Measurements from ENCODE around the gene NCBP1.
A peak's percentile ranks its signal among the peaks of the same experiment; 100 is the strongest.

Gene NCBP1

DNA sequence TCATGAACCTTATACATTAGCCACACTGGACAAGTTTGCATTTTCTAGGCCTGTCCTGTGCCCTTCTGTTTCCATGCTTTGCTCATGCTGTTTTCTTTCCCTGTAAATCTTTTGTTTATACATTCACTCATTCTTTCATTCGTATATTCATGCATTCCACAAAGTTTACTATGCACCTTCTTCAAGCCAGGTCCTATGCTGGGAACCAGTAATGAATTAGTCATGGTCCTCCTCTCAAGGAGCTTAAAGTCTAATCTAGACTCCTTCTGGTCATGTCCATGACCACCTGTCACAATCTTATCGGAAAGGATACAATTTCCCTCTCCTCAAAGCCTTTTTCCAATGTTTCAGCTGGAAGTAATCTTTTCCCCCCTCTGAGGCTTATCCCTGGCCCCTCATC is 72.6 kb downstream of the NCBP1 start:
- no peak for DNase-seq (ENCODE audit: low spot score)
- in situ Hi-C loops (cut with MboI; ENCODE audit: low pct_unique_long_range_greater_than_20kb, low sequenced_read_pairs, unreplicated experiment) = no loop called here
- TF ChIP-seq CTCF (IDR thresholded peaks at IDR 0.05; ENCODE audit: extremely low read depth, insufficient read depth, missing control alignments) = no peak

GRCh38 chr9:97710356-97711222 is 77.0 kb downstream of the NCBP1 start:
- in situ Hi-C loops (cut with MboI; ENCODE audit: low pct_unique_long_range_greater_than_20kb, low sequenced_read_pairs, unreplicated experiment) = no loop called here
- peak; percentile 77 for DNase-seq (ENCODE audit: low spot score)
- TF ChIP-seq CTCF (IDR thresholded peaks at IDR 0.05; ENCODE audit: extremely low read depth, insufficient read depth, missing control alignments) = peak; percentile 84

DNA sequence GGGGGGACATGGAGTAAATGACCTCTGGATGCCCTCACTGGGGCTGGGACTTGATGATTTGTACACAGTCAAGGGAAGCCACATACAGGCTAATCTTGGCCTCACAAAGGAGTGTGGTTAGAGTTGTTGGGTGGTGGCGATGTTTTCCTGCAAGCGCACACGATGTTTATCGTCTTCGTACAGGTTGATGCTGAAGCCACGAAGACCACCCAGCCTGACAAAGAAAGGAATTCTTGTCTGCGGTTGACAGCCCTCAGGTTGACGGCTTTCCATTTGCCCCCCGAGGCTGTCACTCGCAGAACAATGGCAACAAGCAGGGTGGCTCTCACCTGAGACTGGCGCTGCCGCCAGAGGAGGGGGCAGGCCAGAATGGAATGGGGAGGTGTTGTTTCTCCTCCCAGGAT is 77.6 kb downstream of the NCBP1 start:
- in situ Hi-C loops (cut with MboI; ENCODE audit: low pct_unique_long_range_greater_than_20kb, low sequenced_read_pairs, unreplicated experiment) = no loop called here
- DNase-seq (ENCODE audit: low spot score) = no peak
- TF ChIP-seq CTCF (IDR thresholded peaks at IDR 0.05; ENCODE audit: extremely low read depth, insufficient read depth, missing control alignments) = no peak

DNA sequence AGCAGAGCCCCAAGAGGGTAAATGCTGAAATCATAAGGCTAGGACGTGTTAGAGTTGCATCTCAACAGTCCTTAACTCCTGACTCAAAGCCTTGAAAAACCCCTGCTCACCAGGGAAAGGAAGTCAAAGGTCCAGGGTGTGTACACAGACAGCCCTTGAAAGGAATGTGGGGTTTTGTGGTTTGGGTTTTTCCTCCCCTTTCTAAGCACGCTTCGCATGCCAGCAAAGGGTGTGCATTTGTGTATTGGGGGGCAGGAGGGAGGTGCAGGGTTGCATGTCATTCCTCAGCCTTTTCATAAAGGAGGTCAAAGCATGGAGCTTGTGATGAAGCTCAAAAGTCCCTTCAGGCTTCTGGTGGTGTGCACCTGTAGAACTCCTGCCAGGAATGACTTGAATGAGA is 80.8 kb downstream of the NCBP1 start:
- DNase-seq (ENCODE audit: low spot score) = no peak
- no peak for TF ChIP-seq CTCF (IDR thresholded peaks at IDR 0.05; ENCODE audit: extremely low read depth, insufficient read depth, missing control alignments)
- in situ Hi-C loops (cut with MboI; ENCODE audit: low pct_unique_long_range_greater_than_20kb, low sequenced_read_pairs, unreplicated experiment) = no loop called here

- in situ Hi-C loops (cut with MboI; ENCODE audit: low pct_unique_long_range_greater_than_20kb, low sequenced_read_pairs, unreplicated experiment) = no loop called here
- DNase-seq (ENCODE audit: low spot score) = no peak
These were observed 84.2 kb downstream of the NCBP1 start for GRCh38 chr9:97717866-97718265.

GRCh38 chr9:97721396-97721795 is 87.8 kb downstream of the NCBP1 start:
- no peak for TF ChIP-seq CTCF (IDR thresholded peaks at IDR 0.05; ENCODE audit: extremely low read depth, insufficient read depth, missing control alignments)
- in situ Hi-C loops (cut with MboI; ENCODE audit: low pct_unique_long_range_greater_than_20kb, low sequenced_read_pairs, unreplicated experiment) = no loop called here
- DNase-seq (ENCODE audit: low spot score) = no peak

More at GRCh38 chr9:97717866-97718265, 84.2 kb downstream of the NCBP1 start:
- TF ChIP-seq CTCF (IDR thresholded peaks at IDR 0.05; ENCODE audit: extremely low read depth, insufficient read depth, missing control alignments) = no peak
